GM12891 (cell line): ENCODE results near the gene PDE6B.

Experiments used
- POLR2AphosphoS5 ChIP-seq: IDR thresholded peaks from 2 replicates; pipeline ENCODE4 v1.6.1; 2011; ENCODE audit warnings: low read depth, low read length, control low read depth
- SPI1 ChIP-seq: IDR thresholded peaks from 2 replicates; pipeline ENCODE4 v1.6.1; 2011; ENCODE audit warnings: low read depth, low read length, control low read depth
- TAF1 ChIP-seq: IDR thresholded peaks from 2 replicates; pipeline ENCODE4 v1.6.1; 2011; ENCODE audit warnings: low read depth, low read length, control low read depth

DNA sequence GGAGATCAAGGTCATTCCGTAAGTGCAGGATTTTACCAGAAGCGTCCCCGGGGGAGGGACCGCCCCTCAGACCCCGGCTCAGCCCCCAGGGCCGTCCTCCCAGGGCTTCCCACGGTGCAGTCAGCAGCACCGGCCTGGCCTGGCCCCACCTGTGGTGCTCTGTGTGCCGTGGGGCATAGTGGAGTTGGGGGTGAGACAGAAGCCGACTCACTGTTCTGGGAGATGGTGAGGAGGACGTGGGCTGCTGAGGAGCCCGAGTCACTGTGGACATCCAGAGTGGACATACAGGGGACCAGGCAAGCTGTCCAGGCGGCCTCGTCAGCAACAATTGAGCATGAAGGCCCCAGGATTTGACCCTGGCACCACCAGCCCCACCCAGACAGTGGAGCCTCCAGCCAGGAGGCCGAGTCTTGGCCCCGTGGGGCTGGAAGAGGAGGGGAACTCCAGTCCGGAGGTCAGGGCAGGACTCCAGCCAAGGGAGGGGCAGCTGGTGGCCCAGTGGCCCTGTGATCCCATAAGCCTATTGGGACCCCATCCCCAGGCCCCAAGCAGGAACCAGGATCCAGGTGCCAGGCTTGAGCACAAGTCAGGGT lies 29.6 kb downstream of the PDE6B start:
- TF ChIP-seq SPI1 (no peak), TAF1 (no peak), POLR2AphosphoS5 (no peak)
